SU-DHL-6 (cell line): ENCODE data around the gene PDIA5.

Source experiments
- EZH2phosphoT487 ChIP-seq: fragments of 200-600 bp; sonication (generic), shearing (Covaris generic); conservative IDR thresholded peaks from 2 replicates; pipeline ENCODE4 v1.6.1; 2018; ENCODE audit warnings: mild to moderate bottlenecking, antibody characterized with exemption, low read length, moderate library complexity, mixed read lengths
- TF ChIP-seq, protein P1 (sequence below): fragments of 200-600 bp; sonication (generic); IDR thresholded peaks from one replicate; pipeline ENCODE4 v1.5.1; 2017; ENCODE audit warnings: antibody characterized with exemption, mild to moderate bottlenecking, low read length, moderate library complexity; ENCODE audit not compliant: insufficient read depth, poor library complexity, severe bottlenecking

DNA sequence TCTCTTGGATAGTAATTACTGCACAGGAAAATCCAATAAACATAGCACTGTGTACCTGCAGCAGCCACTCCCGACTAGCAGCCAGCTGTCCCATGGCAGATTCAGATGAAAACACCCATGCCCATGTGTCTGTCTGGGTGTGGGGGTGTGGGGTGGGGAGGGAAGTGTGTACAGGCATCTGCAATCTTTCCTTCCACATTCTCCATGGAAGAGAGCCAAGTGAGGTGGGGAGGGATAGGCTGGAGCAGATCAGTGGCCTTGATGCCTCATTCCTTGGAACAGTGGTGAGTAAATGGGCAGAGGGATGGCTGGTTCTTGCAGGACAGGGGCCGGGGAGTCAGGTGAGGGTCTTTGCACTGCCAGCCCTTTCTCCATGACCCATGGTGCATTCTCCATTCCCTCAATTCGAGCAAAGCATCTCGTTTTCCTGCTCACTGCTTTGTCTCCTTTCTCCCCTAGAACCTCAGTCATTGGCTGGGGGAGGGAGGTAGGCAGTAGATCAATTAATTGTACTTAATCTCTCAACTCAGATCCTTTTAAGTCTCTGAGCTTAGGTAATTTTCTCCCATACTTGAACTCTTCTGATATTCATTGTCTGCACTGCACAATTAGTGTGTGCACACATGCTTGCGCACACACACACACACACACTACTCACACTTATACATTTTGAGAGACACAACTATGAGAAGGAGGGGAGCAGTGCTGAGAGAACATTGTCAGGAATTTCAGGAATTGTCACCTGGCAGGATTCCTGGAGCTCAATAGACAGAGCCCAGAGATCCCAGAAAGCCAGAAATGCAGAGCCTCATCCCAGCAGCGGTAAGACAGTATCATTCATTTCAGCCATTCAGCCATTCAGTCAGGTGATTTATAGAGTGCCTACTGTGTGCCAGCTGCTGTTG, 31.9 kb downstream of the PDIA5 start:
- TF ChIP-seq, protein P1, sequence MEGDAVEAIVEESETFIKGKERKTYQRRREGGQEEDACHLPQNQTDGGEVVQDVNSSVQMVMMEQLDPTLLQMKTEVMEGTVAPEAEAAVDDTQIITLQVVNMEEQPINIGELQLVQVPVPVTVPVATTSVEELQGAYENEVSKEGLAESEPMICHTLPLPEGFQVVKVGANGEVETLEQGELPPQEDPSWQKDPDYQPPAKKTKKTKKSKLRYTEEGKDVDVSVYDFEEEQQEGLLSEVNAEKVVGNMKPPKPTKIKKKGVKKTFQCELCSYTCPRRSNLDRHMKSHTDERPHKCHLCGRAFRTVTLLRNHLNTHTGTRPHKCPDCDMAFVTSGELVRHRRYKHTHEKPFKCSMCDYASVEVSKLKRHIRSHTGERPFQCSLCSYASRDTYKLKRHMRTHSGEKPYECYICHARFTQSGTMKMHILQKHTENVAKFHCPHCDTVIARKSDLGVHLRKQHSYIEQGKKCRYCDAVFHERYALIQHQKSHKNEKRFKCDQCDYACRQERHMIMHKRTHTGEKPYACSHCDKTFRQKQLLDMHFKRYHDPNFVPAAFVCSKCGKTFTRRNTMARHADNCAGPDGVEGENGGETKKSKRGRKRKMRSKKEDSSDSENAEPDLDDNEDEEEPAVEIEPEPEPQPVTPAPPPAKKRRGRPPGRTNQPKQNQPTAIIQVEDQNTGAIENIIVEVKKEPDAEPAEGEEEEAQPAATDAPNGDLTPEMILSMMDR, result no peak
- no peak for TF ChIP-seq EZH2phosphoT487
